ENCODE results near the gene TENM3. TPM values are rescaled to one million over a fixed set of nuclear protein-coding genes. Genes with fewer than 3 reads are reported as not detected.

Gene TENM3
- total RNA-seq, 1 experiment from 2014 or later = not detected

DNA sequence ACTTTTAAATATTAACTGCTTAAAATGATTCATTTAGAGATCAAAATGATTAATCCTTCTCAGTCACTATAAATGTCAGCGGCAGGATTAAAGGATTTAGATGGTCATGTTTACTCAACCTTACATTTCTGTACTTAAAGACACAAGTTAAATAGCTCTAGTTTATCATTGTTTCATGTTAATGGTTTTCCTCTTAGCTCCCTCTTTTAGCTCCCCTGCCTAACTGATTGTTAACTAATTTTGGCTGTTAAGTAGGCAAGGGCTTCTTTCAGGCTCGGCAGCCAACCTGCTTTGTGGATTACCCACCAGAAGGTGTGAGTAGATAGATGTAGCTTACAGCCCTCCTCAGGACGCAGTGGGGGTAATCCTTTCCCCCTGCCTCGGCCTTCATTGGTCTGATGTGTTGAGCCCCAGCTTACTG lies 96.0 kb downstream of the TENM3 start:
- Histone ChIP-seq H2AFZ (no peak overlapping the region), H3K4me1 (replicated peaks; ENCODE audit: insufficient read depth) (no peaks in the 10 kb centered on the region), H4K20me1 (ENCODE audit: insufficient read depth) (no peaks in the 10 kb centered on the region), H3K4me2 (no peak overlapping the region), H3K79me2 (ENCODE audit: low read depth) (no peaks in the 10 kb centered on the region), H3K9me2 (ENCODE audit: insufficient read depth) (no peaks in the 10 kb centered on the region), H3K4me3 (no peak overlapping the region), H3K27ac (no peak overlapping the region), H3K9me3 (ENCODE audit: insufficient read depth, low read depth) (no peaks in the 10 kb centered on the region), H3K27me3 (ENCODE audit: insufficient read depth, low read depth) (no peaks in the 10 kb centered on the region), H3F3A (ENCODE audit: insufficient read depth, low read depth) (no peaks in the 10 kb centered on the region), H3K36me3 (ENCODE audit: low read depth) (no peaks in the 10 kb centered on the region)
- TF ChIP-seq EZH2 (IDR thresholded peaks at IDR 0.05; ENCODE audit: low read depth) = no peak
- TF ChIP-seq, protein P1, sequence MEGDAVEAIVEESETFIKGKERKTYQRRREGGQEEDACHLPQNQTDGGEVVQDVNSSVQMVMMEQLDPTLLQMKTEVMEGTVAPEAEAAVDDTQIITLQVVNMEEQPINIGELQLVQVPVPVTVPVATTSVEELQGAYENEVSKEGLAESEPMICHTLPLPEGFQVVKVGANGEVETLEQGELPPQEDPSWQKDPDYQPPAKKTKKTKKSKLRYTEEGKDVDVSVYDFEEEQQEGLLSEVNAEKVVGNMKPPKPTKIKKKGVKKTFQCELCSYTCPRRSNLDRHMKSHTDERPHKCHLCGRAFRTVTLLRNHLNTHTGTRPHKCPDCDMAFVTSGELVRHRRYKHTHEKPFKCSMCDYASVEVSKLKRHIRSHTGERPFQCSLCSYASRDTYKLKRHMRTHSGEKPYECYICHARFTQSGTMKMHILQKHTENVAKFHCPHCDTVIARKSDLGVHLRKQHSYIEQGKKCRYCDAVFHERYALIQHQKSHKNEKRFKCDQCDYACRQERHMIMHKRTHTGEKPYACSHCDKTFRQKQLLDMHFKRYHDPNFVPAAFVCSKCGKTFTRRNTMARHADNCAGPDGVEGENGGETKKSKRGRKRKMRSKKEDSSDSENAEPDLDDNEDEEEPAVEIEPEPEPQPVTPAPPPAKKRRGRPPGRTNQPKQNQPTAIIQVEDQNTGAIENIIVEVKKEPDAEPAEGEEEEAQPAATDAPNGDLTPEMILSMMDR (conservative IDR thresholded peaks at IDR 0.05) = no peak
- POLR2A ChIA-PET (ENCODE audit: unreplicated experiment) = no interaction called here
- CTCF ChIA-PET = no interaction called here
- BruUV-seq (replicated peaks) = no TSS peak
- intact Hi-C loops (cut with micrococcal nuclease; ENCODE audit: unreplicated experiment) = no loop called here
- DNase-seq = no peak

DNA sequence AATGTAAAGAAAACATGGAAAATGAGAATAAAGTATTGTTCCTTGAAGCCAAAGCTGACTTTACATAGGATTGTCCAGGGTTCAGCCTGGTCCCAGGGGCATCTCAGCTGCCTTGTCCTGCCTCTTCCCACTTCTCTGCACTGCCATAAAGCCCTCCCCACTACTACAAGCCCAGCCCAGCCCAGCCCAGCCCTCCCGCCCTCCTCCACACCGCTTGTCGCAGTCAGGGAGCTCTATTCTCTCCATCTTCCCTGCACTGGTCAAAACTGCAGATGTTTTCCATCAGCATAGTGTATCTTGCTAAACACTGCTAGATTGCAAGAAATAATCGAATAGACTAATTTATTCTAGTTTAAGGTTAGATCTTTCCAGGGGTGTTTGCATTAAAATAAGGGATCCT lies 100.3 kb downstream of the TENM3 start:
- no peaks in the 10 kb centered on the region for H3K36me3 ChIP-seq (ENCODE audit: low read depth)
- no TSS peak for BruUV-seq (replicated peaks)
- no peaks in the 10 kb centered on the region for H4K20me1 ChIP-seq (ENCODE audit: insufficient read depth)
- H3K4me1 ChIP-seq (replicated peaks; ENCODE audit: insufficient read depth) = no peaks in the 10 kb centered on the region
- no peak for DNase-seq
- 0 out of 2 replicates have a peak, but pooled peaks cover 10% of the 10 kb centered on the region for H3K27me3 ChIP-seq (ENCODE audit: insufficient read depth, low read depth)
- H3F3A ChIP-seq (ENCODE audit: insufficient read depth, low read depth) = no peaks in the 10 kb centered on the region
- H3K4me3 ChIP-seq = no peak overlapping the region
- intact Hi-C loops (cut with micrococcal nuclease; ENCODE audit: unreplicated experiment) = no loop called here
- H3K9me3 ChIP-seq (ENCODE audit: insufficient read depth, low read depth) = no peaks in the 10 kb centered on the region
- no peak overlapping the region for H3K27ac ChIP-seq
- no peaks in the 10 kb centered on the region for H3K9me2 ChIP-seq (ENCODE audit: insufficient read depth)
- TF ChIP-seq EZH2 (IDR thresholded peaks at IDR 0.05; ENCODE audit: low read depth) = no peak
- TF ChIP-seq, protein P1 (conservative IDR thresholded peaks at IDR 0.05) = no peak
- no peak overlapping the region for H3K4me2 ChIP-seq
- POLR2A ChIA-PET (ENCODE audit: unreplicated experiment) = no interaction called here
- H2AFZ ChIP-seq = no peak overlapping the region
- H3K79me2 ChIP-seq (ENCODE audit: low read depth) = no peaks in the 10 kb centered on the region
- CTCF ChIA-PET = no interaction called here

DNA sequence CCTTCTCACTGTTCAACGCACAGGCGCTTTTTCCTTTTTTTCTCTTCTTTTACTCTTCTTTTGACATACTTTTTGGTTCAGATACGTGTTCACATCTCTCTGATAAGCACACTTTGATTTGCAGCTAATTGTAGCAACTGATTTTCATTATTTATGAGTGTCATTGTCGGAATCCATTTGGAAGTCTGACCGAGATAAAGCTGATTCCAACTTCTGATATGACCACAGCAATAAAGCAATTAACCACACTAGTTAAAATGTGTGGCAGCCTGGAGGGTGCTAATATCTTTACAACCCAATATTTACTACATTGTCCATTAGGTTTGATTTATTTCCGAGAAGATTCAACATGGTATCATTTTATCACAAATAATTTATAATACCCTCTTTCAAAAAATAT lies 101.8 kb downstream of the TENM3 start:
- ChIA-PET CTCF (no interaction called here), POLR2A (ENCODE audit: unreplicated experiment) (no interaction called here)
- Histone ChIP-seq H3K36me3 (ENCODE audit: low read depth) (no peaks in the 10 kb centered on the region), H3K4me3 (no peak overlapping the region), H3K9me2 (ENCODE audit: insufficient read depth) (no peaks in the 10 kb centered on the region), H3K27ac (no peak overlapping the region), H3K4me1 (replicated peaks; ENCODE audit: insufficient read depth) (no peaks in the 10 kb centered on the region), H4K20me1 (ENCODE audit: insufficient read depth) (no peaks in the 10 kb centered on the region), H3K4me2 (no peak overlapping the region), H3F3A (ENCODE audit: insufficient read depth, low read depth) (no peaks in the 10 kb centered on the region), H3K27me3 (ENCODE audit: insufficient read depth, low read depth) (0 out of 2 replicates have a peak, but pooled peaks cover 10% of the 10 kb centered on the region), H3K9me3 (ENCODE audit: insufficient read depth, low read depth) (no peaks in the 10 kb centered on the region), H2AFZ (no peak overlapping the region), H3K79me2 (ENCODE audit: low read depth) (no peaks in the 10 kb centered on the region)
- TF ChIP-seq, protein P1 (conservative IDR thresholded peaks at IDR 0.05) = no peak
- TF ChIP-seq EZH2 (IDR thresholded peaks at IDR 0.05; ENCODE audit: low read depth) = no peak
- DNase-seq = no peak
- no TSS peak for BruUV-seq (replicated peaks)
- intact Hi-C loops (cut with micrococcal nuclease; ENCODE audit: unreplicated experiment) = no loop called here
